Spleen (tissue), 7 donors: Measurements from ENCODE around the gene PRR16.

Source experiments
- POLR2A ChIP-seq, 3 donors: fragments of 450-650 bp; IDR thresholded peaks; one replicate each; pipeline ENCODE4 v1.5.1; 2017; ENCODE audit warnings: antibody characterized with exemption in 3 of 3, mild to moderate bottlenecking in 1 of 3
- TF ChIP-seq, protein P1 (sequence below), 11 experiments: fragments of 200-600 bp in 7 of 11; fragments of 450-650 bp in 4 of 11; sonication (generic) in 4 of 11; IDR thresholded peaks in 8 of 11; conservative IDR thresholded peaks in 3 of 11; 1 replicate in 7 of 11; 2 replicates in 4 of 11; pipeline versions ENCODE4 v1.4.0 to v1.8.0; 2016 to 2021; ENCODE audit warnings: antibody characterized with exemption in 11 of 11, inconsistent platforms in 4 of 11, mild to moderate bottlenecking in 1 of 11
- donor health status: DM: no; HTN: no; CAD: no; lungs with moderate emphysema.
- donor health status: DM: no; HTN: no; CAD: no.
- donor health status: DM: no; HTN: no; CAD: no.

DNA sequence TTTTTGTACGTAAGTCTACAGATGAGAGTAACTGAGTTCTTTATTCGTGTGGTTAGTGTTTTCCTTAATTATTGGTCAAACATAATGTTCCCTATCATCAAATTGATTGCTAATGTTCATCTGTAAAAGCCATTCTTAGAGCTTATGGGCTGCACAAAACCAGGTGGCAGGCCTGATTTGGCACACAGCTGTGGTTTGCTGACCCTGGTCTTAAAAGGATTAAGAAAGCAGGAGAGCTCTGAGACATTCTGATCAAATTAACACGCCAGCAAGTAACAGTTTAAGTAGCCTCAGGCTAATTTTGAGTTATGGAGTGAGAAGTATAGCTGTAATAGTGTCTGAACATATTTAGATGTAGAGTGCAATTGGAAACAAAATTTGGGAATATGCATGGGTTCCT is 63.2 kb downstream of the PRR16 start:
- TF ChIP-seq POLR2A (IDR thresholded peaks at IDR 0.05), result no peak
- TF ChIP-seq, protein P1, sequence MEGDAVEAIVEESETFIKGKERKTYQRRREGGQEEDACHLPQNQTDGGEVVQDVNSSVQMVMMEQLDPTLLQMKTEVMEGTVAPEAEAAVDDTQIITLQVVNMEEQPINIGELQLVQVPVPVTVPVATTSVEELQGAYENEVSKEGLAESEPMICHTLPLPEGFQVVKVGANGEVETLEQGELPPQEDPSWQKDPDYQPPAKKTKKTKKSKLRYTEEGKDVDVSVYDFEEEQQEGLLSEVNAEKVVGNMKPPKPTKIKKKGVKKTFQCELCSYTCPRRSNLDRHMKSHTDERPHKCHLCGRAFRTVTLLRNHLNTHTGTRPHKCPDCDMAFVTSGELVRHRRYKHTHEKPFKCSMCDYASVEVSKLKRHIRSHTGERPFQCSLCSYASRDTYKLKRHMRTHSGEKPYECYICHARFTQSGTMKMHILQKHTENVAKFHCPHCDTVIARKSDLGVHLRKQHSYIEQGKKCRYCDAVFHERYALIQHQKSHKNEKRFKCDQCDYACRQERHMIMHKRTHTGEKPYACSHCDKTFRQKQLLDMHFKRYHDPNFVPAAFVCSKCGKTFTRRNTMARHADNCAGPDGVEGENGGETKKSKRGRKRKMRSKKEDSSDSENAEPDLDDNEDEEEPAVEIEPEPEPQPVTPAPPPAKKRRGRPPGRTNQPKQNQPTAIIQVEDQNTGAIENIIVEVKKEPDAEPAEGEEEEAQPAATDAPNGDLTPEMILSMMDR (IDR thresholded peaks at IDR 0.05 in 8 of 11, conservative IDR thresholded peaks at IDR 0.05 in 3 of 11), result no peak
